Vagina (tissue), 2 donors: ENCODE data around the gene NDUFV3.
"Not testable (repeated sequence)": the region's sequence is repeated elsewhere in the genome, so short reads cannot be mapped to it uniquely, and the experiment has no call there.

ENCODE experiments used
- POLR2A ChIP-seq, 2 donors: fragments of 450-650 bp; IDR thresholded peaks; one replicate each; pipeline ENCODE4 v1.6.1; 2017; ENCODE audit warnings: antibody characterized with exemption in 2 of 2, mild to moderate bottlenecking in 2 of 2, moderate library complexity in 2 of 2
- TF ChIP-seq, protein P1 (sequence below), 3 experiments: fragments of 450-650 bp in 2 of 3; fragments of 200-600 bp in 1 of 3; sonication (generic) in 1 of 3; IDR thresholded peaks; one replicate each; pipeline ENCODE4 v1.5.1; 2017 to 2019; ENCODE audit warnings: antibody characterized with exemption in 3 of 3, mild to moderate bottlenecking in 2 of 3, moderate library complexity in 2 of 3

DNA sequence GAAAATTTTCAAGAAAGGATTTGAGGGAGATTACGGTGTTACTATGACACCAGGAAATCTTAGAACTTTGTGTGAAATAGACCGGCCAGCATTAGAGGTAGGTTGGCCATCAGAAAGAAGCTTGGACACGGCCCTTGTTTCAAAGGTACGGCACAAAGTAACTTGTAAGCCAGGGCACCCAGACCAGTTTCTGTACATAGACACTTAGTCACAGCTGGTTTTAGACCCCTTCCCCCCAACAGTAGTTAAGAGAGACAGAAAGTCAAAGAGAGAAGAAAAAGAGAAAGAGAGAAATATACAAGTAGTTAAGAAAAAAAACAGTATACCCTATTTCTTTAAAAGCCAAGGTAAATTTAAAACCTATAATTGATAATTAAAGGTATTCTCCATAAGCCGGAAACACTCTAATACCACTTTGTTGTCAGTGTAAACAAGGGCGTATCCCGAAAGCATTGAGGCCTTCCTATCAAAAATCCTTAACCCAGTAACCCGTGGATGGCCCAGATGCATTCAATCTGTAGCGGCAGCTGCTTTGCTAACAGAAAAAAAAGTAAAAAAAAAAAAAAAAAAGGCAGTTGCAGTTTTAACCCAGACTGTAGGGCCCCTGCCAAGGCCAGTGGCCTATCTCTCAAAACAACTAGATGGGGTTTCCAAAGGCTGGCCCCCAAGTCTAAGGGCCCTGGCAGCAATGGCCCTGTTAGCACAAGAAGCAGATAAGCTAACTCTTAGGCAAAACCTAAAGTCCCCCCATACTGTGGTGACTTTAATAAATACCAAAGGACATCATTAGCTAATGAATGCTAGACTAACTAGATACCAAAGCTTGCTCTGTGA, 40.2 kb downstream of the NDUFV3 start:
- TF ChIP-seq POLR2A (IDR thresholded peaks at IDR 0.05), result not testable (repeated sequence)
- TF ChIP-seq, protein P1, sequence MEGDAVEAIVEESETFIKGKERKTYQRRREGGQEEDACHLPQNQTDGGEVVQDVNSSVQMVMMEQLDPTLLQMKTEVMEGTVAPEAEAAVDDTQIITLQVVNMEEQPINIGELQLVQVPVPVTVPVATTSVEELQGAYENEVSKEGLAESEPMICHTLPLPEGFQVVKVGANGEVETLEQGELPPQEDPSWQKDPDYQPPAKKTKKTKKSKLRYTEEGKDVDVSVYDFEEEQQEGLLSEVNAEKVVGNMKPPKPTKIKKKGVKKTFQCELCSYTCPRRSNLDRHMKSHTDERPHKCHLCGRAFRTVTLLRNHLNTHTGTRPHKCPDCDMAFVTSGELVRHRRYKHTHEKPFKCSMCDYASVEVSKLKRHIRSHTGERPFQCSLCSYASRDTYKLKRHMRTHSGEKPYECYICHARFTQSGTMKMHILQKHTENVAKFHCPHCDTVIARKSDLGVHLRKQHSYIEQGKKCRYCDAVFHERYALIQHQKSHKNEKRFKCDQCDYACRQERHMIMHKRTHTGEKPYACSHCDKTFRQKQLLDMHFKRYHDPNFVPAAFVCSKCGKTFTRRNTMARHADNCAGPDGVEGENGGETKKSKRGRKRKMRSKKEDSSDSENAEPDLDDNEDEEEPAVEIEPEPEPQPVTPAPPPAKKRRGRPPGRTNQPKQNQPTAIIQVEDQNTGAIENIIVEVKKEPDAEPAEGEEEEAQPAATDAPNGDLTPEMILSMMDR (IDR thresholded peaks at IDR 0.05), result not testable (repeated sequence)
